GM21529 (cell line): ENCODE results near the gene PLB1.

Experiments
- ATAC-seq: cut with Tn5 transposase; IDR thresholded peaks from one replicate; pipeline ENCODE4 v1.9.1; 2021; ENCODE audit not compliant: unreplicated experiment

The PLB1 gene, protein sequence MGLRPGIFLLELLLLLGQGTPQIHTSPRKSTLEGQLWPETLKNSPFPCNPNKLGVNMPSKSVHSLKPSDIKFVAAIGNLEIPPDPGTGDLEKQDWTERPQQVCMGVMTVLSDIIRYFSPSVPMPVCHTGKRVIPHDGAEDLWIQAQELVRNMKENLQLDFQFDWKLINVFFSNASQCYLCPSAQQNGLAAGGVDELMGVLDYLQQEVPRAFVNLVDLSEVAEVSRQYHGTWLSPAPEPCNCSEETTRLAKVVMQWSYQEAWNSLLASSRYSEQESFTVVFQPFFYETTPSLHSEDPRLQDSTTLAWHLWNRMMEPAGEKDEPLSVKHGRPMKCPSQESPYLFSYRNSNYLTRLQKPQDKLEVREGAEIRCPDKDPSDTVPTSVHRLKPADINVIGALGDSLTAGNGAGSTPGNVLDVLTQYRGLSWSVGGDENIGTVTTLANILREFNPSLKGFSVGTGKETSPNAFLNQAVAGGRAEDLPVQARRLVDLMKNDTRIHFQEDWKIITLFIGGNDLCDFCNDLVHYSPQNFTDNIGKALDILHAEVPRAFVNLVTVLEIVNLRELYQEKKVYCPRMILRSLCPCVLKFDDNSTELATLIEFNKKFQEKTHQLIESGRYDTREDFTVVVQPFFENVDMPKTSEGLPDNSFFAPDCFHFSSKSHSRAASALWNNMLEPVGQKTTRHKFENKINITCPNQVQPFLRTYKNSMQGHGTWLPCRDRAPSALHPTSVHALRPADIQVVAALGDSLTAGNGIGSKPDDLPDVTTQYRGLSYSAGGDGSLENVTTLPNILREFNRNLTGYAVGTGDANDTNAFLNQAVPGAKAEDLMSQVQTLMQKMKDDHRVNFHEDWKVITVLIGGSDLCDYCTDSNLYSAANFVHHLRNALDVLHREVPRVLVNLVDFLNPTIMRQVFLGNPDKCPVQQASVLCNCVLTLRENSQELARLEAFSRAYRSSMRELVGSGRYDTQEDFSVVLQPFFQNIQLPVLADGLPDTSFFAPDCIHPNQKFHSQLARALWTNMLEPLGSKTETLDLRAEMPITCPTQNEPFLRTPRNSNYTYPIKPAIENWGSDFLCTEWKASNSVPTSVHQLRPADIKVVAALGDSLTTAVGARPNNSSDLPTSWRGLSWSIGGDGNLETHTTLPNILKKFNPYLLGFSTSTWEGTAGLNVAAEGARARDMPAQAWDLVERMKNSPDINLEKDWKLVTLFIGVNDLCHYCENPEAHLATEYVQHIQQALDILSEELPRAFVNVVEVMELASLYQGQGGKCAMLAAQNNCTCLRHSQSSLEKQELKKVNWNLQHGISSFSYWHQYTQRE (N-terminal part only)

DNA sequence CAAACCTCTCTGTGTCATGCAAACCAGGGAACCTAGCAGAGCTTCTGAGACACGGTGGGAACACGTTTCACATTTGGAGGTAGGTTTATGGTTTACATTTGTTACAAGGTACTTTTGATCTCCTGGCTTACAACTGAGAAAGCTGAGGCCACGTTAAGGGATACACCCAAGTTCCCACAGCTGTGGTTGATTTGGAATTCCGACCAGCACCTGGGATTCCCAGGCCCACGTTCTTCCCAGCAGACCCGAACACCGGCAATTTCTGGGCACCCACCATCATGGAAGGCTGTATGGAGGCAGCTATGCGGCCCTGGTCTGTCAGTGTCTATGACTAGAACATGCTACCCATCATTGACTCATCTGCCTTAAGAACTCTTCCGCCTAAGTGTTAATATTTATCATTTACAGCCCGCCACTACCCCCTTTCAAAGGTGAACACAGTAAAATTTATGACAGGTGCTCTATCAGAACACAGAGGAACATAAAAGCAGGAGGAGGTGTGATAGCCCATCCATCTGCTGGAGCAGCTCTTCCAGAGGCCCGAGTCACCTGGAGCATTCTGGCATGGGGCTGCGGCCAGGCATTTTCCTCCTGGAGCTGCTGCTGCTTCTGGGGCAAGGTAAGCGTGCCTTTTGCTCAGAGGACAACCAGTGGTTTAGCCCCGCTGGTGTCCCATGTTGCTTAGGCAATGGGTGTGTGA, at the start of gene PLB1:
PLB1 (plus strand) TSS at position 510 of the 700 bp plus-strand sequence; CDS start at position 565, 55 bp downstream.
- ATAC-seq, result no peak

DNA sequence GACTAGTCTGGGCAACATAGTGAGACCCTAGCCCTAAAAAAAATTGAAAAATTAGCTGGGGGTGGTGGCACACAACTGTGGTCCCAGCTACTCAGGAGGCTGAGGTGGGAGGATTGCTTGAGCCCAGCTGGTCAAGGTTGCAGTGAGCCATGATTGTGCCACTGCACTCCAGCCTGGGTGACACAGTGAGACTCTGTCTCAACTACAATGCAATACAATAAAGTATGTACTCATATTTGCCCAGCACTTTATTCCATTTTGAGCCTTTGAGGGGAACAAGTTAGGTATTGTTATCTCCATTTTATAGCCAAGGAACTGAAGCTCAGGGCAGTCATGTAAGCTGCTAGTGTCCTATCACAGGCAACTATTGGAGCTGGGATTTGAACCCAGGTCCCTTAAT, 49.3 kb upstream of the PLB1 start:
- ATAC-seq, result no peak

DNA sequence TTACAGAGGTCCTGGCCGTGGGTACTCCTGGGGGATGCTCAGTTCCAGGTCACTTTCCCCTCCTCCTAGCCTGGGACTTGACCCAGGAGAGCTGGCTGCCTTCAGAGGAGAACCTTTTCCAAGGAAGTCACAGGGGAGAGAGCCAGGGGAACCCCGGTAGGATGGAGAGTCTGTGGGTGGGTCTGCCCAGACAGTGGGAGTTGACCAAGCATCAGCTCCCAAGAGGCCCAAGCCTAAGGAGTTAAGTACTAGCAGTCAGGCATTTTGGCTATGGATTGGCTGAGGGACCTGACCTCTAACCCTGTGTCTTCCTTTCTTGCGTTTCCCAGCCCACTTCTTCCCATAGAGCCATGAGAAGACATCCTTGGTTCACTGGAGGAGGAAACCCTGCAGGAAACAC, 48.8 kb upstream of the PLB1 start:
- no peak for ATAC-seq

DNA sequence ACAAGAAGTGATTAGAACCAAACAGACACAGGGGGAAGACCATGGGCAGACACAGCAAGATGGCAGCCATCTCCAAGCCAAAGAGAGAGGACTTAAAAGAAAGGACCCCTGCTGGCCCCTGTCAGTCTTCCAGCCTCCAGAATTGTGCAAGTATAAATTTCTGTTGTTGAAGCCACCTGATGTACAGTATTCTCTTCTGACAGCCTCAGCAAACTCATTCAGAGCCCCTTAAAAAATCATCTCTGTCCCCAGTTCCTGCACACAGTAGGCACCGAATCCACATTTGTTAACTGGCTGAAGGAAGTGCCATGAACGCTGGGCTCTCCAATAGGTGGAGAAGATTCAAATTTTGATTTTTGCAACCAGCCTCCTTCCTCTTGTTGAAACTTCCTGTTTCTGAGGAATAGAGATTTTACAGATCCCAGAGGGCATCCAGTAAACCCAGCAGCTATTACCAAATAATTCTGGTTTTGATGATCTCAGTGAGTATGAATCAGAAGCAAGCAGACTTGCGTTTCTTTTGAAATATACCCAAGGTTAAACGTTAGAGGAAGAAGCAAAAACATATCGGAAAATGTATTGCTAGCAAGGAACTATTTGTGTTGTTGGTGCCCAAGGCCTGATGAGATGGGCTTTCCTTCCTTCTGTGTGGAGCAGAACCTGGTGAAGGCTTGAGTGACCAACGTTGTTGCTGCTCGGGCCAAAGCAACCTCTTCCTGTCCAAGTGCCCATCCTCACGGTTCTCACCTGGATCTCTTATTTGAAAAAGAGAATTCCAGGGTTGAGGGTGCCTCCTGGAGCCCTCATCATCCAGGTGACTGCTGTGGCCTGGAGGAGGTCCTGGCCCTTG, 47.7 kb upstream of the PLB1 start:
- no peak for ATAC-seq

DNA sequence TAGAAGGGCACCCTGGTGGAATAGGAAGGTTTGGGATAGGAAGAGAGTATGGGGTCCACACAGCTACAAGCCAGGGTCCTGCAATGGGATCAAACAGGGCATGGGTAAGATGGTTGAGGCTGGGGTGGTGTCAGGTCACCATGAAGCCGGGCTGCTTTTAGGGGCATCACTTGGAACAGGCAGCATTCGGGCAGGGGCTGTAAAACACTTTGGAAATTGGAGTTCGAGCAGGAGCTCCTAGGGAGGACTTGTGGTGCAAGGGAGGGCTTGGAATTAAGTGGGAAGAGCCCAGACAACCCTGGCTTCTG, 47.1 kb upstream of the PLB1 start:
- no peak for ATAC-seq

DNA sequence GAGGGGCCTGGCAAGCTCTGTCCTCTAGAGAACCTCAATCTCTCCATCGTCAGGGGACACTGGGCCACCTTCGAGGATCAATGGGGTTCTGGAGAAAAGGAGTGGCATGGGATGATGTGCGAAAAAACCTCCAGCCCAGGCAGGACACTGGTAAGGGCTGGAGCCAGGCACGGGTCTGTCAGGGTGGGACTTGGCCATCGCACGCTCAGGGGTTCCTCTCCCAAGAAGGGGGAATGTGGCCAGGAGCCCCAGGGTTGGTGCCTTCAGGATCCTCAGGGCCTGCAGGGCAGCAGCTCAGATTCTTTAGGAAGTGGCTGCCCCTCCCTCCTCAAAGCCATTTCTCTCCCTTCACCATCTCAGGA, 46.8 kb upstream of the PLB1 start:
- ATAC-seq, result no peak

DNA sequence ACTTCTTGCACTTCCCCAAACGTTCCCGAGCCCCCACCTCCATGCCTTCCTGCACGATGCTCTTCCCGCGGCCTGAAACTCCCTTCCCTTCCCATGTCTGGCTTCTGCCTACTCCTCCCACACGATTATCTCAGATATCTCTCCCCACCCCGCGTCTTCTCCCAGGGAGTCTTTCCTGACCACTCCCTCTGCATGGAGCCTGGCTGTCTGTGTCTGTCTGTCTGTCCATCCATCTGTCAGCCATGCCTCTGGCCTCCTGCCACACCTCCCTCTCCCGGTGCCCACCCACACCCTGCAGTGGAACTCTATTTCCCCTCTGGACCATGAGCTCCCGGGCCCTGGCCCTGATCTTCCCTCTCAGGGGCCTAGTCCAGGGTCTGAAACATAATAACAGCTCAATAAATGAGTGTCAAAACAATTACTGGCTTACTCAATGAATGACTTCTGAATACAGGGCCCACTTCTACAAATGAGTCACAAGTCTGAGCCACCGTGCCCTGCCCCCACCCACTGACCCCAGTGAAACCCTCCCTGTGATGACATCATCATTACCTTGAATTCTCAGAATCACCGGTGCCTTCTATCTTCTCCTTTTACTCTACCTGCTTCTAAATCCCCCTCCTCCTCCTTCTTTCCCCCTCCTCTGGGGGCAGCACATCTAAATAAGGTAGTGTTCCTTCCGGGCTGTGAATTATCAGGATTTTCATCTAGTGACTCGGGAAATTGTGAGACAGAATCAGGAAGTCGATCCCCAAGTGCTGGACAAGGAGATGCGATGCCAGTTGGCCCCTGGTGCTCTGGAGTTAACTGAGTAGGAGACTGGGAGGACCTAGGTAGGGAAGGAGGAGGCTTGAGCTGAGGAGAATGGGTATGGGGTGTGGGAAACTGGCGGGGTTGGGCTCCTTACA, 46.1 kb upstream of the PLB1 start:
- ATAC-seq, result no peak

DNA sequence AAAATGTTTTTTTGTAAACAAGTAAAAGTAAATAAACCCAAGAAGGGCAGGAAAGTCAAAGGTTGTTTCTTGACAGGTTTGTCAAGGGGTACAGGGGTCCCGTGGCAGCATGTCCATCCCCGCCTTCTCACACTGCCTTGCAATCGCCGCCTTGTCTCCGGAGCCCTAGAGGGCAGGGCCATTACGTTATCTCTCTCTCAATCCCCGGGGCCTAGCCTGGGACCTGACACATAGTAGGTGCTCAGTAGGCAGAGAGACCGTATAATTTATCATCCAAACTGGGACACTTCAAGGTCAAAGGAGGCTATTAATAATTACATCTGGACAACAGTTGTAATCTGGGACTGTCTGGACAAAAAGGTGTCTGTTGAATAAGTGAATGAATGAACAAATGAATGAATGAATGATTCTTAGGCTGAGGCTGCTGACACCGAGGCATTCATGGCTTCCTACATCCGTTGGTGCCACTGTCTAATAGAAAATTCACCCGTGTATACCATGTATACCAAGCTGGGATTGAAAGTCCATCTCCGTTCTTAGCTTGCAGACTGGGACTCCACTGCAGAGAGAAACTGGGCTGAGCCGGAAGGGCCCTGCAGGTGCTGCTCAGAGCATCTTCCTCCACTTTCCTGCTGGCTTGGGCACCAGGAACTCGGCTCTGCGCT, 44.8 kb upstream of the PLB1 start:
- no peak for ATAC-seq

DNA sequence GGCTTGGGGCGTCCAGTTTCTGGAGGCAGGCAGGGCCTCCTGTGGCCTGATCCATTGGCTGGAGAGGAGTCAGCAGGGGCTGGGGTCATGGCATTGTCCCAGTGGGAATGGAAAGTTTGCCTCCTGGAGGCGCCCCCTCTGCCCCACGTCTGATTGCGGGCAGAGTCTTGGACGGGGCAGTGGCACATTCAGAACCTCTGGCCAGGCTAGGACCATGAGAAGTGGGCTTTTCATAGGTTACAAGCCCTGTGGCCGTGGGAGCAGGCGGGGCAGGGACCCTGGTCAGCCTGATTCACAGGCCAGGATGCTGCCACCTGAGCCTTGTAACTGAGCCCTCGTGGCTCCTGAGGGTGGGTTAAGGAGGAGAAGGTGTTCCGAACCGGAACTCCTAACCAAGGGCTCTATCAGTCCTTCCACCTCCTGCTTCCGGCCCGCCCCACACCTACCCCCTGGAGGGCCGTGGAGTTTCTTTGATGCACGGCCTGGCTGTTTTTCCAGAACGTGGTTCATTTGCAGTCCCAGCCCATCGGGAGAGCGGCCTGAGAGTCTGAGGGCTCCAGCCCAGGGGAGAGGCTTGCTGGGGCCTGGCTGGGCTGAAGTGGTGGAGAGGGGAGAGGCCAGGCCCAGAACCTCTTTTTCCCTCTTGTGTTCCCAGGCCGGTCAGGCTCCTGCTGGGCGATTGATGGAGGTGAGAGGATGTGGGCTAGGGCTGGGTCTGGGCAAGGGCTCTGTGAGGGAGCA, 43.9 kb upstream of the PLB1 start:
- no peak for ATAC-seq

DNA sequence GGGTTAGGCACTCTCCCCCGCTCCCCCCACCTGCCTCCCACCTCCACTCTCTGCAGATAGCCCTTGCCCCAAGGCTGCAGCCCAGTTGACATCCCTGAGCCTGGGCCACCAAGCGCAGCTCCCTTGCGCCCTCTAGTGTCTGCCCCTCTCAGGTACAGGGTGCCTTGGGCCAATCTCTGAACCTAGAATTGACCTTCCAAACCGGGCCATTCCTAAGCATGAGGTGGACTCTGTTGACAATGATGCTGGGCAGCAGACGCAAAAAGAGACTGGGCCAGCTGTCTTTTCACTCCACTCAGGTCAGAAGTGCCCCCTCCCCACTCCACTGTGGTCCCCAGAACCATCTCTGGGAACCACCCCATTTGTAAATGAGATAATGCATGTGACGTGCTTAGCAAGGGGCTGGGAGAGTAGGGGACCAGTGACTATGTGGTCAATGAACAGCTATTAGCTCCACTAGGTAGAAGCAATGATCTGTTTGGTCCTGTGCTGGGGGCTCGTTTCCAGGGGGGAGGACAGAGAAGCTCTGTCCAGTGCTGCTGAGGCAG, 43.3 kb upstream of the PLB1 start:
- ATAC-seq, result no peak

DNA sequence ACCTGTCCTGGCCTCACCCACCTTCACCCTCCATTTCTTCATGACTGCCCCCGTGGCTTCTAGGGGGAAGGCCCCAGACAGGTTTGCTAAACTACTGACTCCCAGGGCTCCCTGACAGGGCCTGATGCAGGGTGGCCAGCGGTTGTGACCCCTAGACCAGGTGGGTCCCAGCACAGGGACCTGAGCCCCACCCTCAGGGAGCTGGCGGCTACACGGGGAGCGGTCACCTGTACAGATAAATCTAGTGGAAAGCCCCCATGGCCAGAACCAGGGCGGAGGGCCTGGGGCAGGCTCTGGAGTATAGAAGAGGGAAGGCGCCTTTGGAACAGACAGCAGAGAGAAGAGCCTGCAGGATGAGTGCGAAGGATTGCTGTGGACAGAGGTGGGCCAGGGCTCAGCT, 42.5 kb upstream of the PLB1 start:
- ATAC-seq, result no peak

DNA sequence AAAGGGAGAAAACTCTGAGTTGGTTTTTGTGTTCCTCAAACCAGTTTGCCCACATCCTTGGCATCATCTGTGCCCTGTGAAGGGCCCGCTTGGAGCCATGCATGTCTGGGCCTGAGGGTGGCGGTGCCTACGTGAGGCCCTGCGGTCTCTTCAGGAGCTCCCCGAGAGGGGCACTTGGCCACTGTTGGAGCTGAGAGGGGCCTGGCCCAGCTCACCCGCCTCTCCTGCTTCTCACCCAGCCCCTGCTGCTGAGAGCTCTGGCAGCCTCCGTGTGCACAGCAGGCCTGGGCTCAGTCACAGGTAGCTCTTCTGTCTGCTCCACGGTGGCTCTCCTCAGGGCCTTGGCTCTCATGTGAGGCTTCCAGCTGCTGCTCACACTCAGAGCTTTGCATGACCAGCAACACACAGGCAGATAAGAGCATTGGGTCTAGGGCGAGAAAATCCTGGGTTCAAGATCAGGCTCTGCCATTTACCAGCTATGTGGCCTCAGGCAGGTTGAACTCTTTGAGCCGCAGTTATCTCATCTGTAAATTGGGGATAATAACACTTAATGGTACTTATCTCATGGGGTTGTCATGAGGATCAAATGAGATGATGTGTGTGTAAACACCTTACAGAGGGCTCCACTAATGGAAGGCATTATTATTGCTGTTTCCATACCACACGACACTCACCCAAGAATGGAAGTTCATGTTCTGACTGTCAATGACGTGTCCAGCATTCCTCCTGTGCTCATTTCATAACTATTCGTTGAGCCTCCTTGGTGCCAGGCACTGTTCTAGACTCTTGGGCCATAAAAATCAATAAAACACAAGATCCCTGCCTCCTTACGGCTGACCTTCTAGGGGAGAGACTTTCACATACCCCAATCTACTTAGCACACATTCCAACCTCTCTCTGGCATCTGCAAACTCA, 41.6 kb upstream of the PLB1 start:
- ATAC-seq, result no peak

DNA sequence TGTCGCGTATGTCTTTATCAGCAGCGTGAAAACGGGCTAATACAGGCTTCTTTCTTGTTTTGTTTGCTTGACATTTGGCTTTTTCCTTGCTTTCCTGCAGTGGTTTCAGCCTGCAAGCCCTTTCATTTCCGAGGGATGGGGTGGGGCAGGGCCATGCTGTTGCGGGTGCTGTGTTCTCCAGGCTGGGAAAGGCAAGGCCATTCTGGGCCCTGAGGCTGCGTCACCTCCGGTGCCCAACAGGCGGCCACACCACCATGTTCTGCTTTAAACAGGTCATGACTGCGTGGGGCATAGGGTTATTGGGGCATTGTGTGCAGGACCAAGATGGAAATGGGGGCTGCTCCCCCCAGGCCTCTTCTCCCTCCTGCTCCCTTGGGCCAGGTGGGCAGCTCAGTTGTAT, 38.6 kb upstream of the PLB1 start:
- no peak for ATAC-seq

DNA sequence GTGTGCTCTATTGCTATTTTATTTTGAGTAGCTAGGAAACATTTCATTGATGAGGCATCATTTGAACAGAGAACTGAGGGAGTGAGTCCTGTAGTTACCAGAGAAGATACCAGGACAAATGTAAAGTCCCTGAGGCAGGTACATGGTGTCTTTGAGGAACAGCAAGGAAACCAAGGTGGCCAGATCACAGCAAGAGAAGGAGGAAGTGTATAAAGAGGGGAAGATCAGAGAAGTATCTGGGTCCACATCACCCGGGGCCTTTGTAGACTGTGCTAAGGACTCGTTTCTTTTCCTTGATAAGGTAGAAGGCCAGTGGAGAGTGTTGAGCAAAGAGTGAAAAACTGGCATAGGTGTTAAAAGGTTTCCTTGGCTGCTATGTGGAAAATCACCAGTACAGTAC, 34.8 kb upstream of the PLB1 start:
- ATAC-seq, result no peak

DNA sequence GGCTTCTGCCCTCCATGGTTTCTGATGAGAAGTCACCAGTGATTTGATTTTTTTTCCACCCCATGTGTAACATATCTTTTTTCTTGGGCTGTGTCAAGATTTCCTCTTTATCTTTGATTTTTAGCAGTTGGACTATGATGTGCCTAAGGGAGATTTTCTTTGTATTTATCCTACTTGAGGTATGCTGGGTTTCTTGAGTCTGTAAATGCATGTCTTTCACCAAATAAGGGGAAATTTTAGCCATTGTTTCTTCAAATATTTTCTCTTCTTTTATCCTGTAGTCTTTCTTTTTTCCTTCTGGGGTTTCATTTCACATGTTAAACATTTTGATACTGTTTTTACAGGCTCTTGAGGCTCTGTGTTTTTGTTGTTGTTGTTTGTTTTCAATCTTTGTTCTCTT, 33.7 kb upstream of the PLB1 start:
- no peak for ATAC-seq

DNA sequence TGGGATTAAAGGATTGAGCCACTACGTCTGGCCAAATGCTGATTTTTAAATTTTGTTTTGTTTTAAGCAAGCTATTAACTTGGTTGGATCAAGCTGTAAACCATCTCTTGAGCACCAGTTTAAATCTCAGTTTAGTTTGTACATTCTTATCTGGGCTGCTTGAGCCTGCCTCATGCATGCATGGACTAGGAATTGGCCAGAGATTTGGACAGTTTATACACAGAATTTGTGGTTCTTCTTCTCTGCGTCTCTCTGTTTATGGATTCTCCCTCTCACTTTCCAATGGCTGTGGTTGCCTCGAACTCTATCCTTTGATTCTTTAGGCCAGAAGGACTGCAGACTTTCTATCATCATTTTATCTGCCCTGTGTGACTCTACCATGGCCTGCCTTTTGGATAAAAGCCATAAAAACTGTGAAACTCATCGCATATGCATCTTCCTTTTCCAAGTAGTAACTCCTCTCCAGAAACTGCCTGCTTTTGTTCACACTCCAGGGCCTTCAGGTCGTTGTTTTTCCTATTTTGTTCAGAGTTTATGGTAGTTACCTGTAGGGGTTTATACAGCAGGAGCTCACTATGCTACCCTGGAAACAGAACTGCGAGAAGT, 32.5 kb upstream of the PLB1 start:
- no peak for ATAC-seq
